IMR-90 (cell line): Measurements from ENCODE around the gene SLX4IP. TPM values are rescaled to one million over a fixed set of nuclear protein-coding genes. Genes with fewer than 3 reads are reported as not detected.

Experiments
- ATAC-seq: fragments of 200-7000 bp; cut with Tn5 transposase; 2 replicates; pipeline ENCODE4 v1.9.1; 2020; ENCODE audit warnings: low read depth, mild to moderate bottlenecking, moderate library complexity
- BruUV-seq: library from RNA; stranded (reverse); fragments of 400-500 nt; replicated peaks from 2 replicates; lab custom pipeline; 2021; lab: Mats Ljungman, UMichigan
- CTCF ChIA-PET: fragments of 300-600 bp; formaldehyde crosslinking; extraction: SDS; loops from one replicate; lab custom pipeline; 2021; ENCODE audit warnings: antibody characterized with exemption; lab: Yijun Ruan, JAX
- POLR2A ChIA-PET: fragments of 300-600 bp; sonication (Branson Sonifier 250); formaldehyde crosslinking; loops from one replicate; lab custom pipeline; 2022; ENCODE audit warnings: antibody characterized with exemption; ENCODE audit not compliant: unreplicated experiment; lab: Charles Lee
- DNase-seq: peaks from one replicate; pipeline ENCODE4 v3.0.0; 2013
- H2AFZ ChIP-seq: replicated peaks from 2 replicates; pipeline ENCODE3; 2013; ENCODE audit warnings: low read length, mild to moderate bottlenecking; ENCODE audit not compliant: poor library complexity
- H2AK5ac ChIP-seq: 2 replicates; pipeline ENCODE4 v1.6.1; 2013; ENCODE audit warnings: low read depth, low read length, inconsistent platforms
- H2AK9ac ChIP-seq: replicated peaks from 2 replicates; pipeline ENCODE3; 2013; ENCODE audit warnings: mild to moderate bottlenecking, low read depth, low read length, moderate library complexity; ENCODE audit not compliant: poor library complexity
- H2BK120ac ChIP-seq: 2 replicates; pipeline ENCODE4 v1.6.1; 2013; ENCODE audit warnings: low read depth, low read length, inconsistent platforms
- H2BK15ac ChIP-seq: 3 replicates; pipeline ENCODE4 v1.6.1; 2013; ENCODE audit warnings: low read depth, low read length, inconsistent platforms
- H2BK20ac ChIP-seq: 2 replicates; pipeline ENCODE4 v1.6.1; 2013; ENCODE audit warnings: low read depth, mild to moderate bottlenecking, inconsistent platforms, low read length, moderate library complexity
- H2BK5ac ChIP-seq: 2 replicates; pipeline ENCODE4 v1.6.1; 2013; ENCODE audit warnings: mild to moderate bottlenecking, low read depth, low read length, inconsistent platforms; ENCODE audit not compliant: poor library complexity, severe bottlenecking
- H3K14ac ChIP-seq: replicated peaks from 2 replicates; pipeline ENCODE4 v1.6.1; 2013; ENCODE audit warnings: low read depth, low read length, inconsistent platforms
- H3K18ac ChIP-seq: 2 replicates; pipeline ENCODE4 v1.6.1; 2013; ENCODE audit warnings: low read depth, low read length, control low read depth
- H3K23ac ChIP-seq: 2 replicates; pipeline ENCODE4 v1.6.1; 2013; ENCODE audit warnings: low read depth, low read length, inconsistent platforms
- H3K27ac ChIP-seq: 2 replicates; pipeline ENCODE4 v1.5.1; 2013; ENCODE audit warnings: mild to moderate bottlenecking, control low read depth, low read length; ENCODE audit not compliant: insufficient read depth
- H3K27me3 ChIP-seq: 2 replicates; pipeline ENCODE4 v1.6.1; 2013; ENCODE audit warnings: low read length; ENCODE audit not compliant: control insufficient read depth, insufficient read depth
- H3K36me3 ChIP-seq: 2 replicates; pipeline ENCODE4 v1.6.1; 2013; ENCODE audit warnings: low read length, mixed read lengths; ENCODE audit not compliant: control insufficient read depth, insufficient read depth
- H3K4ac ChIP-seq: 2 replicates; pipeline ENCODE4 v1.6.1; 2013; ENCODE audit warnings: low read depth, low read length, inconsistent platforms
- H3K4me1 ChIP-seq: 2 replicates; pipeline ENCODE4 v1.6.1; 2013; ENCODE audit warnings: low read length, mixed read lengths; ENCODE audit not compliant: control insufficient read depth, insufficient read depth
- H3K4me2 ChIP-seq: 2 replicates; pipeline ENCODE4 v1.6.1; 2013; ENCODE audit warnings: low read depth, mild to moderate bottlenecking, control low read depth, low read length, moderate library complexity
- H3K4me3 ChIP-seq: 2 replicates; pipeline ENCODE4 v1.5.1; 2013; ENCODE audit warnings: low read depth, mild to moderate bottlenecking, control low read depth, low read length, moderate library complexity; ENCODE audit not compliant: insufficient read depth
- H3K56ac ChIP-seq: 2 replicates; pipeline ENCODE4 v1.6.1; 2013; ENCODE audit warnings: low read length, inconsistent platforms; ENCODE audit not compliant: insufficient read depth; ENCODE audit errors: extremely low read depth
- H3K79me1 ChIP-seq, 2 experiments: 2 replicates each; pipeline ENCODE4 v1.6.1; 2013; ENCODE audit warnings: low read length in 2 of 2, inconsistent platforms in 1 of 2, low read depth in 1 of 2
- H3K9ac ChIP-seq: 2 replicates; pipeline ENCODE4 v1.6.1; 2013; ENCODE audit warnings: low read depth, low read length, control low read depth
- H3K9me1 ChIP-seq: 2 replicates; pipeline ENCODE4 v1.6.1; 2013; ENCODE audit warnings: low read length, inconsistent platforms; ENCODE audit not compliant: insufficient read depth
- H3K9me3 ChIP-seq: 2 replicates; pipeline ENCODE4 v1.6.1; 2013; ENCODE audit warnings: low read length; ENCODE audit not compliant: control insufficient read depth, insufficient read depth
- H4K20me1 ChIP-seq: 2 replicates; pipeline ENCODE4 v1.6.1; 2013; ENCODE audit warnings: low read length, inconsistent platforms; ENCODE audit not compliant: insufficient read depth
- H4K5ac ChIP-seq: 2 replicates; pipeline ENCODE4 v1.6.1; 2013; ENCODE audit warnings: mild to moderate bottlenecking, low read depth, low read length, control low read depth
- H4K8ac ChIP-seq, 2 experiments: 2 replicates each; pipeline ENCODE4 v1.6.1; 2013; ENCODE audit warnings: low read depth in 2 of 2, low read length in 2 of 2, control low read depth in 1 of 2, inconsistent platforms in 1 of 2
- H4K91ac ChIP-seq: 2 replicates; pipeline ENCODE4 v1.6.1; 2013; ENCODE audit warnings: low read depth, low read length, inconsistent platforms; ENCODE audit not compliant: insufficient read depth
- CEBPB ChIP-seq: IDR thresholded peaks from 2 replicates; pipeline ENCODE4 v1.6.1; 2012; ENCODE audit warnings: low read depth, low read length, improper control_type of control experiment
- CHD1 ChIP-seq: IDR thresholded peaks from 2 replicates; pipeline ENCODE4 v1.6.1; 2012; ENCODE audit warnings: low read depth, low read length, improper control_type of control experiment
- CTCF ChIP-seq: conservative IDR thresholded peaks from 2 replicates; pipeline ENCODE4 v1.5.1; 2012; ENCODE audit warnings: mild to moderate bottlenecking, low read depth, low read length, improper control_type of control experiment
- ELK1 ChIP-seq: fragments of 150-350 bp; IDR thresholded peaks from 2 replicates; pipeline ENCODE4 v1.6.1; 2016; ENCODE audit warnings: low read depth, mild to moderate bottlenecking, low read length, moderate library complexity, borderline replicate concordance
- FOS ChIP-seq: fragments of 150-350 bp; IDR thresholded peaks from 2 replicates; pipeline ENCODE4 v1.6.1; 2016; ENCODE audit warnings: low read depth, low read length
- MAFK ChIP-seq: IDR thresholded peaks from 2 replicates; pipeline ENCODE4 v1.6.1; 2012; ENCODE audit warnings: low read depth, low read length, improper control_type of control experiment
- MAZ ChIP-seq: IDR thresholded peaks from 2 replicates; pipeline ENCODE4 v1.6.1; 2012; ENCODE audit warnings: low read depth, mild to moderate bottlenecking, low read length, improper control_type of control experiment, moderate library complexity, borderline replicate concordance
- MXI1 ChIP-seq: IDR thresholded peaks from 2 replicates; pipeline ENCODE4 v1.6.1; 2012; ENCODE audit warnings: low read depth, mild to moderate bottlenecking, low read length, moderate library complexity, borderline replicate concordance
- NFE2L2 ChIP-seq: fragments of 150-350 bp; IDR thresholded peaks from 2 replicates; pipeline ENCODE4 v1.6.1; 2016; ENCODE audit warnings: low read depth, mild to moderate bottlenecking, low read length
- RFX5 ChIP-seq: IDR thresholded peaks from 2 replicates; pipeline ENCODE4 v1.8.0; 2012; ENCODE audit warnings: low read depth, mild to moderate bottlenecking, low read length, moderate library complexity
- SMC3 ChIP-seq: fragments of 150-350 bp; IDR thresholded peaks from 2 replicates; pipeline ENCODE4 v1.6.1; 2016; ENCODE audit warnings: low read depth, mild to moderate bottlenecking, antibody characterized with exemption, low read length, moderate library complexity
- USF2 ChIP-seq: fragments of 150-350 bp; IDR thresholded peaks from 2 replicates; pipeline ENCODE4 v1.6.1; 2017; ENCODE audit warnings: mild to moderate bottlenecking, antibody characterized with exemption, low read length, low read depth
- dilution Hi-C: fragments of 300-500 bp; cut with HindIII; formaldehyde crosslinking; loops from one replicate; pipeline ENCODE4 v1.14.3; 2018; ENCODE audit warnings: low sequenced_read_pairs; ENCODE audit not compliant: unreplicated experiment
- in situ Hi-C: fragments of 300-500 bp; cut with MboI; formaldehyde crosslinking; loops from 3 replicates; pipeline ENCODE4 v1.14.3; 2019; ENCODE audit warnings: low sequenced_read_pairs, inconsistent platforms, mixed read lengths
- intact Hi-C: fragments of 100-400 bp; cut with micrococcal nuclease; formaldehyde crosslinking; loops from 2 replicates; pipeline ENCODE4 v1.10.0; 2022
- polyA plus RNA-seq, 3 experiments: library from polyadenylated mRNA; depleted of rRNA; stranded (reverse); fragments of >200 nt; gene quantifications; 2 replicates each; pipeline ENCODE4 v1.2.3, GENCODE V29; 2012; ENCODE audit warnings: low replicate concordance in 1 of 3
- total RNA-seq: library from RNA; depleted of rRNA; stranded (reverse); fragments of >200 nt; gene quantifications from 2 replicates; pipeline ENCODE4 v1.2.3, GENCODE V29; 2012

Gene SLX4IP
- total and polyA plus RNA-seq, 2 of the 4 experiments (the other 2 are of a cell fraction), result 1.3 to 5.9 TPM

- Histone ChIP-seq H3K4me3 (no peak overlapping the region), H3K9me3 (no peaks in the 10 kb centered on the region), H4K91ac (no peak overlapping the region), H4K5ac (no peak overlapping the region), H3K18ac (no peak overlapping the region), H3K4ac (no peak overlapping the region), H3K27me3 (no peaks in the 10 kb centered on the region), H2AK5ac (no peak overlapping the region; the same call in 1 of the 2 replicates), H3K4me1 (peaks cover 2% of the 10 kb centered on the region; the same call in 1 of the 2 replicates), H3K27ac (no peak overlapping the region), H2BK15ac (no peak overlapping the region), H3K4me2 (no peak overlapping the region), H3K79me1 (peaks cover 24 to 61% of the 10 kb centered on the region in 2 experiments), H3K23ac (no peak overlapping the region), H3K9ac (no peak overlapping the region), H3K36me3 (no peaks in the 10 kb centered on the region), H4K20me1 (peaks cover 8% of the 10 kb centered on the region; the same call in 1 of the 2 replicates), H3K56ac (no peak overlapping the region), H2BK5ac (no peak overlapping the region), H2BK120ac (no peak overlapping the region), H3K9me1 (no peaks in the 10 kb centered on the region), H3K14ac (no peak overlapping the region), H2BK20ac (no peak overlapping the region), H2AFZ (no peak overlapping the region), H2AK9ac (no peak overlapping the region), H4K8ac (no peak overlapping the region)
- no TSS peak for BruUV-seq
- TF ChIP-seq FOS, result no peak
- no peak for TF ChIP-seq CTCF
- TF ChIP-seq USF2, result no peak
- TF ChIP-seq MXI1, result no peak
- TF ChIP-seq MAFK, result no peak
- no peak for TF ChIP-seq NFE2L2
- TF ChIP-seq SMC3, result no peak
- TF ChIP-seq MAZ, result no peak
- no peak for TF ChIP-seq CEBPB
- no peak for TF ChIP-seq ELK1
- TF ChIP-seq RFX5, result no peak
- TF ChIP-seq CHD1, result no peak
- intact Hi-C loops, result no loop called here
- POLR2A ChIA-PET, result no interaction called here
- dilution Hi-C loops, result no loop called here
- in situ Hi-C loops, result loop anchor here (5.0 kb wide), 1 partner anchor 451 kb away; no protein-coding TSS in a partner anchor
- ATAC-seq, result no peak
- DNase-seq, result no peak
- CTCF ChIA-PET, result interaction anchor here (1.1 to 2.6 kb wide), 3 partner anchors 10 to 450 kb away, joined by 3 to 21 read pairs (median 4); no protein-coding TSS in a partner anchor
Observed at GRCh38 chr20:10428008-10428407, 7.1 kb upstream of the SLX4IP start.
